Epithelial cell of esophagus (primary cell): Measurements from ENCODE around the gene AMOTL2.
A peak's percentile ranks its signal among the peaks of the same experiment; 100 is the strongest.

Source experiments
- DNase-seq: peaks from one replicate; pipeline ENCODE4 v3.0.0; 2010; ENCODE audit warnings: low read depth
- H3K4me3 ChIP-seq: 2 replicates; pipeline ENCODE4 v1.5.1; 2011; ENCODE audit warnings: mild to moderate bottlenecking, low read length, control low read depth
- CTCF ChIP-seq: IDR thresholded peaks from 2 replicates; pipeline ENCODE4 v1.5.1; 2011; ENCODE audit warnings: low read depth, mild to moderate bottlenecking, low read length, control low read depth, inconsistent platforms; ENCODE audit not compliant: insufficient read depth; ENCODE audit errors: missing control alignments

The AMOTL2 gene

GRCh38 chr3:134311693-134312071, 62.6 kb downstream of the AMOTL2 start:
- no peak for TF ChIP-seq CTCF
- DNase-seq: no peak
- no peak overlapping the region for H3K4me3 ChIP-seq

- TF ChIP-seq CTCF: no peak
- H3K4me3 ChIP-seq: no peak overlapping the region
- DNase-seq: peak; percentile 58
These were observed 63.0 kb downstream of the AMOTL2 start for GRCh38 chr3:134311265-134311664.

GRCh38 chr3:134309987-134310700, 64.1 kb downstream of the AMOTL2 start:
- no peak overlapping the region for H3K4me3 ChIP-seq
- no peak for DNase-seq
- no peak for TF ChIP-seq CTCF

- DNase-seq: peak; percentile 77
- peak; percentile 99 for TF ChIP-seq CTCF
- H3K4me3 ChIP-seq: no peak overlapping the region
These were observed 65.8 kb downstream of the AMOTL2 start for GRCh38 chr3:134308350-134308891.

GRCh38 chr3:134307425-134307824, 66.8 kb downstream of the AMOTL2 start:
- peak; percentile 33 for DNase-seq
- TF ChIP-seq CTCF: no peak
- H3K4me3 ChIP-seq: no peak overlapping the region

GRCh38 chr3:134306320-134306719, 67.9 kb downstream of the AMOTL2 start:
- no peak overlapping the region for H3K4me3 ChIP-seq
- TF ChIP-seq CTCF: no peak
- DNase-seq: no peak
